HCT116 (cell line): ENCODE measurements around the gene DPP10. TPM values are rescaled to one million over a fixed set of nuclear protein-coding genes. Genes with fewer than 3 reads are reported as not detected.

Experiments used
- ATAC-seq: fragments of 200-7000 bp; cut with Tn5 transposase; 2 replicates; pipeline ENCODE4 v1.9.1; 2020; ENCODE audit warnings: mild to moderate bottlenecking, moderate library complexity
- BruUV-seq: library from RNA; stranded (reverse); fragments of 400-500 nt; replicated peaks from 2 replicates; lab custom pipeline; 2021; lab: Mats Ljungman, UMichigan
- CTCF ChIA-PET: fragments of 300-600 bp; sonication (Branson Sonifier 250); formaldehyde crosslinking; loops from one replicate; lab custom pipeline; 2021; ENCODE audit warnings: antibody characterized with exemption; lab: Charles Lee
- POLR2A ChIA-PET: fragments of 300-600, 350-600 bp; sonication (Branson Sonifier 250); formaldehyde crosslinking; loops from one replicate; lab custom pipeline; 2021; ENCODE audit warnings: antibody characterized with exemption; lab: Charles Lee
- RAD21 ChIA-PET, 2 experiments: fragments of 300-600 bp; sonication (Branson Sonifier 250); formaldehyde crosslinking; loops; one replicate each; lab custom pipeline; 2023; ENCODE audit warnings: low total read pairs in 2 of 2; ENCODE audit not compliant: uncharacterized antibody in 2 of 2, unreplicated experiment in 2 of 2, low non-redundant PET in 1 of 2; lab: Charles Lee
- DNase-seq: peaks from one replicate; pipeline ENCODE4 v3.0.0-alpha.2; 2010; ENCODE audit warnings: low read depth, low spot score
- H2AFZ ChIP-seq: fragments of 200-600 bp; shearing (Covaris generic), sonication (generic); 2 replicates; pipeline ENCODE4 v1.6.1; 2017; ENCODE audit warnings: low read depth, mixed run types, mixed read lengths, antibody characterized with exemption, low read length; ENCODE audit not compliant: poor library complexity, severe bottlenecking
- H3K27ac ChIP-seq: 2 replicates; pipeline ENCODE4 v1.5.1; 2012; ENCODE audit warnings: low read depth, low read length
- H3K27me3 ChIP-seq: fragments of 200-600 bp; sonication (generic); 2 replicates; pipeline ENCODE4 v1.6.1; 2016; ENCODE audit warnings: mixed run types, low read length, mixed read lengths; ENCODE audit not compliant: insufficient read depth
- H3K36me3 ChIP-seq, 2 experiments: fragments of 200-500 bp in 1 of 2; fragments of 200-600 bp in 1 of 2; sonication (Bioruptor generic) in 1 of 2; sonication (generic) in 1 of 2; 2 replicates each; pipeline versions ENCODE4 v1.5.1 to v1.6.1; 2014 to 2016; ENCODE audit warnings: low read length in 2 of 2, inconsistent platforms in 1 of 2, mixed read lengths in 1 of 2, mixed run types in 1 of 2; ENCODE audit not compliant: insufficient read depth in 2 of 2, control insufficient read depth in 1 of 2
- H3K4me1 ChIP-seq, 2 experiments: fragments of 200-600 bp in 1 of 2; sonication (generic) in 1 of 2; 2 replicates each; pipeline versions ENCODE4 v1.5.1 to v1.6.1; 2012 to 2017; ENCODE audit warnings: low read length in 2 of 2, inconsistent platforms in 1 of 2, mild to moderate bottlenecking in 1 of 2, mixed read lengths in 1 of 2, mixed run types in 1 of 2, moderate library complexity in 1 of 2; ENCODE audit not compliant: insufficient read depth in 2 of 2, control insufficient read depth in 1 of 2
- H3K4me2 ChIP-seq: fragments of 200-600 bp; sonication (generic); 2 replicates; pipeline ENCODE4 v1.6.1; 2017; ENCODE audit warnings: mixed run types, low read length, mixed read lengths
- H3K4me3 ChIP-seq, 2 experiments: fragments of 200-600 bp in 1 of 2; sonication (generic) in 1 of 2; replicated peaks in 1 of 2; 2 replicates each; pipeline ENCODE4 v1.5.1; 2011 to 2016; ENCODE audit warnings: low read length in 2 of 2, control low read depth in 1 of 2, low read depth in 1 of 2, mild to moderate bottlenecking in 1 of 2, mixed read lengths in 1 of 2, mixed run types in 1 of 2
- H3K79me2 ChIP-seq: fragments of 200-600 bp; sonication (generic); 2 replicates; pipeline ENCODE4 v1.6.1; 2017; ENCODE audit warnings: mild to moderate bottlenecking, mixed run types, low read length, moderate library complexity, mixed read lengths; ENCODE audit not compliant: insufficient read depth
- H3K9ac ChIP-seq: fragments of 200-600 bp; sonication (generic); 2 replicates; pipeline ENCODE4 v1.6.1; 2016; ENCODE audit warnings: low read length, mixed read lengths
- H3K9me2 ChIP-seq: fragments of 200-600 bp; sonication (generic), shearing (Covaris generic); 2 replicates; pipeline ENCODE4 v1.6.1; 2017; ENCODE audit warnings: mixed run types, mild to moderate bottlenecking, moderate library complexity; ENCODE audit not compliant: insufficient read depth
- H3K9me3 ChIP-seq, 2 experiments: fragments of 200-500 bp in 1 of 2; fragments of 200-600 bp in 1 of 2; sonication (Bioruptor generic) in 1 of 2; sonication (generic) in 1 of 2; 2 replicates each; pipeline ENCODE4 v1.6.1; 2014 to 2017; ENCODE audit warnings: low read length in 2 of 2, mixed read lengths in 2 of 2, inconsistent platforms in 1 of 2, low read depth in 1 of 2, mild to moderate bottlenecking in 1 of 2, mixed run types in 1 of 2, moderate library complexity in 1 of 2; ENCODE audit not compliant: control insufficient read depth in 1 of 2, insufficient read depth in 1 of 2
- H4K20me1 ChIP-seq: fragments of 200-600 bp; sonication (generic), shearing (Covaris generic); 2 replicates; pipeline ENCODE4 v1.6.1; 2017; ENCODE audit warnings: mixed run types, mild to moderate bottlenecking, moderate library complexity; ENCODE audit not compliant: insufficient read depth
- ATF3 ChIP-seq: IDR thresholded peaks from 2 replicates; pipeline ENCODE4 v1.6.1; 2012
- CBX3 ChIP-seq: IDR thresholded peaks from 2 replicates; pipeline ENCODE4 v1.6.1; 2012; ENCODE audit warnings: low read depth
- CEBPB ChIP-seq: IDR thresholded peaks from 2 replicates; pipeline ENCODE4 v1.6.1; 2012; ENCODE audit warnings: low read depth
- CTCF ChIP-seq, 3 experiments: fragments of 200-600 bp in 1 of 3; sonication (generic) in 1 of 3; IDR thresholded peaks in 2 of 3; conservative IDR thresholded peaks in 1 of 3; 2 replicates each; pipeline ENCODE4 v1.5.1; 2012 to 2017; ENCODE audit warnings: low read depth in 2 of 3, low read length in 2 of 3, antibody characterized with exemption in 1 of 3, borderline replicate concordance in 1 of 3, control low read depth in 1 of 3, mild to moderate bottlenecking in 1 of 3, mixed read lengths in 1 of 3, mixed run types in 1 of 3, moderate library complexity in 1 of 3; ENCODE audit not compliant: insufficient read depth in 1 of 3
- EGR1 ChIP-seq: IDR thresholded peaks from 2 replicates; pipeline ENCODE4 v1.6.1; 2012; ENCODE audit warnings: low read depth
- EZH2 ChIP-seq: fragments of 200-600 bp; sonication (generic); IDR thresholded peaks from 2 replicates; pipeline ENCODE4 v1.6.1; 2017; ENCODE audit warnings: antibody characterized with exemption, mixed run types
- FOSL1 ChIP-seq: IDR thresholded peaks from 2 replicates; pipeline ENCODE4 v1.6.1; 2012; ENCODE audit warnings: low read depth
- JUND ChIP-seq: IDR thresholded peaks from 2 replicates; pipeline ENCODE4 v1.6.1; 2012
- MAX ChIP-seq: IDR thresholded peaks from 2 replicates; pipeline ENCODE4 v1.6.1; 2012
- POLR2AphosphoS5 ChIP-seq: IDR thresholded peaks from 2 replicates; pipeline ENCODE4 v1.6.1; 2011; ENCODE audit warnings: mild to moderate bottlenecking, low read depth, low read length, moderate library complexity
- RAD21 ChIP-seq: IDR thresholded peaks from 2 replicates; pipeline ENCODE4 v1.6.1; 2012; ENCODE audit warnings: low read depth, mild to moderate bottlenecking
- SIN3A ChIP-seq: IDR thresholded peaks from 2 replicates; pipeline ENCODE4 v1.6.1; 2012; ENCODE audit warnings: low read depth
- SP1 ChIP-seq: IDR thresholded peaks from 2 replicates; pipeline ENCODE4 v1.6.1; 2012; ENCODE audit warnings: low read depth
- SRF ChIP-seq: IDR thresholded peaks from 2 replicates; pipeline ENCODE4 v1.6.1; 2012; ENCODE audit warnings: low read depth
- TCF7L2 ChIP-seq: IDR thresholded peaks from 2 replicates; pipeline ENCODE4 v1.7.0; 2011; ENCODE audit warnings: borderline replicate concordance, inconsistent platforms; ENCODE audit not compliant: insufficient read depth, insufficient read length; ENCODE audit errors: extremely low read depth
- YY1 ChIP-seq: IDR thresholded peaks from 2 replicates; pipeline ENCODE4 v1.6.1; 2011; ENCODE audit warnings: low read length, low read depth, moderate library complexity, mild to moderate bottlenecking; ENCODE audit not compliant: insufficient replicate concordance; ENCODE audit errors: extremely low read depth
- ZFX ChIP-seq: fragments of 450-650 bp; IDR thresholded peaks from 2 replicates; pipeline ENCODE4 v1.6.1; 2017
- ZNF274 ChIP-seq: fragments of 200-500 bp; sonication (Bioruptor generic); IDR thresholded peaks from 2 replicates; pipeline ENCODE4 v1.6.1; 2014; ENCODE audit warnings: mild to moderate bottlenecking, low read depth, low read length, inconsistent platforms
- intact Hi-C: fragments of 100-400 bp; cut with micrococcal nuclease; formaldehyde crosslinking; loops from 2 replicates; pipeline ENCODE4 v1.10.0; 2022
- total RNA-seq: library from RNA; stranded (reverse); gene quantifications from one replicate; pipeline ENCODE4 v1.2.1, GENCODE V29; 2021; ENCODE audit not compliant: unreplicated experiment

DPP10 gene
- total RNA-seq, 1 experiment from 2014 or later, result not detected

DNA sequence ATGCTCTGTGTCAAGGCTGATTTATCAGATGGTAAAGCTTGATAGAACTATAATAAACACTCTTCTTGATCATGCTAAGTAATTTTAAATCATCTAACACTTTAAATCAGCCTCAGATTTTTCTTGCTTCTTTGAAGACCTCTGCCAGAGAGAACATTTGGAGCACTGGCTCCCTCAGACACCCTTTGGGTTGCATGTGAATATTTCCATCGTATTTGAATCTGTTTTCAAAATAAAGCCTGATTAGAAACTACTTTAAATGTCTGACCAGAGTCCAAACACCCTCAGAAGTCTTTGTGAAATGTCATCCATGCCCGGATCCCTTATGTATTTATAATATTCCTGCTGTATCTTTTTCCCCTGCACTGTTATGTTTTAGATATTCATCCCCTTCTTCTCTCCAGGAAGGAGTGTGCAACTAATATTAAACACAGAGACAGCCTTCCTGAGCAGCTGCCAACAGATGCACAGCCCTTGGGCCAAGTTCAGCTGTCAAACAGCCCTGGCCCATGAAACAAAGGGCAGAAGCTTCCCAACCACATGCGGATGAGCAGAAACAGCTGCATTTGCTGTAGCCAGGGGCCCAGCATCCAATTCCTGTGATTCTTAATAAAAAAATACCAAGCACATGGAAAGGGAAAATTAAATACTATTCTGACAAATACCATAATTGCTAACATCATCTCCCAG, 46.5 kb downstream of the DPP10 start:
- Histone ChIP-seq H4K20me1 (no peaks in the 10 kb centered on the region), H3K79me2 (no peaks in the 10 kb centered on the region), H3K36me3 (no peaks in the 10 kb centered on the region), H3K4me2 (no peak overlapping the region), H3K9me2 (no peaks in the 10 kb centered on the region), H3K4me3 (no peak overlapping the region), H3K27ac (no peak overlapping the region), H2AFZ (no peak overlapping the region), H3K4me1 (no peaks in the 10 kb centered on the region), H3K9me3 (peaks cover 0 to 3% of the 10 kb centered on the region in 2 experiments; a peak in 2 of 4 replicates), H3K9ac (no peak overlapping the region), H3K27me3 (no peaks in the 10 kb centered on the region)
- TF ChIP-seq ATF3, result no peak
- no peak for TF ChIP-seq SIN3A
- TF ChIP-seq CTCF (IDR thresholded peaks at IDR 0.05 in 2 of 3, conservative IDR thresholded peaks at IDR 0.05 in 1 of 3; ENCODE audit: borderline replicate concordance in 1 of 3, insufficient read depth in 1 of 3, low read depth in 2 of 3, low read length in 2 of 3), result no peak
- TF ChIP-seq CBX3, result no peak
- no peak for TF ChIP-seq SP1
- TF ChIP-seq CEBPB, result no peak
- no peak for TF ChIP-seq POLR2AphosphoS5
- no peak for TF ChIP-seq EZH2
- TF ChIP-seq ZNF274, result no peak
- TF ChIP-seq YY1, result no peak
- no peak for TF ChIP-seq TCF7L2
- no peak for TF ChIP-seq JUND
- TF ChIP-seq EGR1, result no peak
- TF ChIP-seq MAX, result no peak
- TF ChIP-seq FOSL1, result no peak
- TF ChIP-seq ZFX, result no peak
- no peak for TF ChIP-seq SRF
- no peak for TF ChIP-seq RAD21
- intact Hi-C loops, result no loop called here
- CTCF ChIA-PET, result no interaction called here
- RAD21 ChIA-PET, result no interaction called here
- POLR2A ChIA-PET, result no interaction called here
- no peak for DNase-seq
- no TSS peak for BruUV-seq
- no peak for ATAC-seq
